Measurements from ENCODE around the gene PRKG1. TPM values are rescaled to one million over a fixed set of nuclear protein-coding genes. Genes with fewer than 3 reads are reported as not detected.

The PRKG1 gene
- total RNA-seq, 1 experiment from 2014 or later: 16.5 TPM

DNA sequence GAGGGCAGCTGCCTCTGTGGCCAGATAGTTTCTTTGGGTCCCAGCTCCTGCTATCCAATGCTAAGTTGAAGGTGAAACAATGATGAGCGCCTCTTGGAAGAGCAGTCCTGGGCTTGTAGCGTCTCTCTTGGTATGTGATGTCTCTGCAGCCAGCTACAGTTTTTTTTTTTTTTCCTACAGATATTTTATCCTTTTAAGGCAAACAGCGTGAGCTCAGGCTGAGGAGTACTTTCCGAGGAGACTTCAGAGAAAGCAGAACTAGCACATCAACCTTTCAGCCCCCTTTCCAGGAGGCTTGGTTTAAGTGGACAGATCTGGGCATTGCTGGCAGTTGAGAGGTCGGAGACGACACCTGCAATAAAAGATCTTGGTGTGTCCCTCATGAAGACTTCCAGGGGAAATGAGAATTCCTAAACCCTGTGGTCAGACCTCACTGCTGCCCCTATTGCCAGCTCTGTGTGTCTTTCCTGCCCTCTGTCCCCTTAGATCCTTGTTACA, 9.1 kb downstream of the PRKG1 start:
- TF ChIP-seq, protein P1, sequence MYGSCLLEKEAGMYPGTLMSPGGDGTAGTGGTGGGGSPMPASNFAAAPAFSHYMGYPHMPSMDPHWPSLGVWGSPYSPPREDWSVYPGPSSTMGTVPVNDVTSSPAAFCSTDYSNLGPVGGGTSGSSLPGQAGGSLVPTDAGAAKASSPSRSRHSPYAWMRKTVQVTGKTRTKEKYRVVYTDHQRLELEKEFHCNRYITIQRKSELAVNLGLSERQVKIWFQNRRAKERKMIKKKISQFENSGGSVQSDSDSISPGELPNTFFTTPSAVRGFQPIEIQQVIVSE (CRISPR knock-in tag; IDR thresholded peaks at IDR 0.05; ENCODE audit: borderline replicate concordance): no peak
- TF ChIP-seq, protein P2, sequence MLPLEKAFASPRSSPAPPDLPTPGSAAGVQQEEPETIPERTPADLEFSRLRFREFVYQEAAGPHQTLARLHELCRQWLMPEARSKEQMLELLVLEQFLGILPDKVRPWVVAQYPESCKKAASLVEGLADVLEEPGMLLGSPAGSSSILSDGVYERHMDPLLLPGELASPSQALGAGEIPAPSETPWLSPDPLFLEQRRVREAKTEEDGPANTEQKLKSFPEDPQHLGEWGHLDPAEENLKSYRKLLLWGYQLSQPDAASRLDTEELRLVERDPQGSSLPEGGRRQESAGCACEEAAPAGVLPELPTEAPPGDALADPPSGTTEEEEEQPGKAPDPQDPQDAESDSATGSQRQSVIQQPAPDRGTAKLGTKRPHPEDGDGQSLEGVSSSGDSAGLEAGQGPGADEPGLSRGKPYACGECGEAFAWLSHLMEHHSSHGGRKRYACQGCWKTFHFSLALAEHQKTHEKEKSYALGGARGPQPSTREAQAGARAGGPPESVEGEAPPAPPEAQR (CRISPR knock-in tag; IDR thresholded peaks at IDR 0.05): no peak
- TF ChIP-seq GRHL2 (CRISPR knock-in tag; IDR thresholded peaks at IDR 0.05; ENCODE audit: insufficient replicate concordance, severe bottlenecking) (no peak), ZNF396 (CRISPR knock-in tag; IDR thresholded peaks at IDR 0.05; ENCODE audit: borderline replicate concordance) (no peak), ZNF671 (CRISPR knock-in tag; IDR thresholded peaks at IDR 0.05) (no peak), ZNF219 (CRISPR knock-in tag; IDR thresholded peaks at IDR 0.05; ENCODE audit: borderline replicate concordance) (no peak), ZNF317 (CRISPR knock-in tag; IDR thresholded peaks at IDR 0.05; ENCODE audit: borderline replicate concordance, low read depth) (no peak)
- TF ChIP-seq, protein P3, sequence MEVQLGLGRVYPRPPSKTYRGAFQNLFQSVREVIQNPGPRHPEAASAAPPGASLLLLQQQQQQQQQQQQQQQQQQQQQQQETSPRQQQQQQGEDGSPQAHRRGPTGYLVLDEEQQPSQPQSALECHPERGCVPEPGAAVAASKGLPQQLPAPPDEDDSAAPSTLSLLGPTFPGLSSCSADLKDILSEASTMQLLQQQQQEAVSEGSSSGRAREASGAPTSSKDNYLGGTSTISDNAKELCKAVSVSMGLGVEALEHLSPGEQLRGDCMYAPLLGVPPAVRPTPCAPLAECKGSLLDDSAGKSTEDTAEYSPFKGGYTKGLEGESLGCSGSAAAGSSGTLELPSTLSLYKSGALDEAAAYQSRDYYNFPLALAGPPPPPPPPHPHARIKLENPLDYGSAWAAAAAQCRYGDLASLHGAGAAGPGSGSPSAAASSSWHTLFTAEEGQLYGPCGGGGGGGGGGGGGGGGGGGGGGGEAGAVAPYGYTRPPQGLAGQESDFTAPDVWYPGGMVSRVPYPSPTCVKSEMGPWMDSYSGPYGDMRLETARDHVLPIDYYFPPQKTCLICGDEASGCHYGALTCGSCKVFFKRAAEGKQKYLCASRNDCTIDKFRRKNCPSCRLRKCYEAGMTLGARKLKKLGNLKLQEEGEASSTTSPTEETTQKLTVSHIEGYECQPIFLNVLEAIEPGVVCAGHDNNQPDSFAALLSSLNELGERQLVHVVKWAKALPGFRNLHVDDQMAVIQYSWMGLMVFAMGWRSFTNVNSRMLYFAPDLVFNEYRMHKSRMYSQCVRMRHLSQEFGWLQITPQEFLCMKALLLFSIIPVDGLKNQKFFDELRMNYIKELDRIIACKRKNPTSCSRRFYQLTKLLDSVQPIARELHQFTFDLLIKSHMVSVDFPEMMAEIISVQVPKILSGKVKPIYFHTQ (CRISPR knock-in tag; IDR thresholded peaks at IDR 0.05): no peak
- TF ChIP-seq, protein P4, sequence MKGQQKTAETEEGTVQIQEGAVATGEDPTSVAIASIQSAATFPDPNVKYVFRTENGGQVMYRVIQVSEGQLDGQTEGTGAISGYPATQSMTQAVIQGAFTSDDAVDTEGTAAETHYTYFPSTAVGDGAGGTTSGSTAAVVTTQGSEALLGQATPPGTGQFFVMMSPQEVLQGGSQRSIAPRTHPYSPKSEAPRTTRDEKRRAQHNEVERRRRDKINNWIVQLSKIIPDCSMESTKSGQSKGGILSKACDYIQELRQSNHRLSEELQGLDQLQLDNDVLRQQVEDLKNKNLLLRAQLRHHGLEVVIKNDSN (CRISPR knock-in tag; IDR thresholded peaks at IDR 0.05): no peak
- TF ChIP-seq, protein P5, sequence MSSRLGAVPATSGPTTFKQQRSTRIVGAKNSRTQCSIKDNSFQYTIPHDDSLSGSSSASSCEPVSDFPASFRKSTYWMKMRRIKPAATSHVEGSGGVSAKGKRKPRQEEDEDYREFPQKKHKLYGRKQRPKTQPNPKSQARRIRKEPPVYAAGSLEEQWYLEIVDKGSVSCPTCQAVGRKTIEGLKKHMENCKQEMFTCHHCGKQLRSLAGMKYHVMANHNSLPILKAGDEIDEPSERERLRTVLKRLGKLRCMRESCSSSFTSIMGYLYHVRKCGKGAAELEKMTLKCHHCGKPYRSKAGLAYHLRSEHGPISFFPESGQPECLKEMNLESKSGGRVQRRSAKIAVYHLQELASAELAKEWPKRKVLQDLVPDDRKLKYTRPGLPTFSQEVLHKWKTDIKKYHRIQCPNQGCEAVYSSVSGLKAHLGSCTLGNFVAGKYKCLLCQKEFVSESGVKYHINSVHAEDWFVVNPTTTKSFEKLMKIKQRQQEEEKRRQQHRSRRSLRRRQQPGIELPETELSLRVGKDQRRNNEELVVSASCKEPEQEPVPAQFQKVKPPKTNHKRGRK (CRISPR knock-in tag; IDR thresholded peaks at IDR 0.05; ENCODE audit: borderline replicate concordance): no peak
- ATAC-seq (peak; percentile 91), DNase-seq (ENCODE audit: low spot score) (peak; percentile 21)
- Mint-ChIP-seq H3K36me3 (no peaks in the 10 kb centered on the region), H3K27me3 (ENCODE audit: low read depth) (no peaks in the 10 kb centered on the region), H3K9me3 (no peaks in the 10 kb centered on the region), H3K4me3 (peak overlapping the region; percentile 47), H3K27ac (peak overlapping the region; percentile 95), H3K4me1 (peaks cover 55% of the 10 kb centered on the region)
- ChIA-PET CTCF (interaction anchor here (0.7 to 2.7 kb wide), 22 partner anchors 8 to 1231 kb away, joined by 3 to 23 read pairs (median 3); partner anchors contain the start of genes DKK1 and PRKG1), POLR2A (interaction anchor here (2.3 kb wide), 1 partner anchor 9 kb away, joined by 25 read pairs; the partner anchor contains the start of gene PRKG1)

DNA sequence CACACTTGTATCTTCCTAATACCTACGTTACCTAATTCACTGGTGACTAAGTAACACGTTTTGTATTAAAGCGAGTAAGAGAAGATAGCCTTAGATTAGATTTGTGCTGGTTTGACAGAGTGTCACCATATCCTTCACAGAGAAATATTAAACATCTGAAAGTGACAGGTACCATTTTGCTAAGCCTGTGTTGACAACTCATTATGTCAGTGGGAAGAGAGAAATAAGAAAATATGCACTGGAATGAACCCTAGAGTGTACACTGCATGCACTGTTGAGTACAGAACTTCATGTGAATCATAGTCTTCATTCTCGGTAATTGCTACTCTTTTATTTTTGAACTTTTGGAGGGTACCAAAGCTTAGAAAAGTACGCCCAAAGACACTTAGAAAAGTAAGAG, 10.9 kb downstream of the PRKG1 start:
- CTCF ChIA-PET: no interaction called here
- peaks cover 42% of the 10 kb centered on the region for H3K4me1 Mint-ChIP-seq
- POLR2A ChIA-PET: no interaction called here
- H3K27ac Mint-ChIP-seq: no peak overlapping the region
- DNase-seq (ENCODE audit: low spot score) (no peak), ATAC-seq (no peak)
- TF ChIP-seq KAT7 (CRISPR knock-in tag; IDR thresholded peaks at IDR 0.05; ENCODE audit: borderline replicate concordance): no peak
- no peak for TF ChIP-seq ETV6 (CRISPR knock-in tag; IDR thresholded peaks at IDR 0.05)
- TF ChIP-seq ZNF263 (CRISPR knock-in tag; IDR thresholded peaks at IDR 0.05; ENCODE audit: low read depth): no peak
- TF ChIP-seq, protein P6, sequence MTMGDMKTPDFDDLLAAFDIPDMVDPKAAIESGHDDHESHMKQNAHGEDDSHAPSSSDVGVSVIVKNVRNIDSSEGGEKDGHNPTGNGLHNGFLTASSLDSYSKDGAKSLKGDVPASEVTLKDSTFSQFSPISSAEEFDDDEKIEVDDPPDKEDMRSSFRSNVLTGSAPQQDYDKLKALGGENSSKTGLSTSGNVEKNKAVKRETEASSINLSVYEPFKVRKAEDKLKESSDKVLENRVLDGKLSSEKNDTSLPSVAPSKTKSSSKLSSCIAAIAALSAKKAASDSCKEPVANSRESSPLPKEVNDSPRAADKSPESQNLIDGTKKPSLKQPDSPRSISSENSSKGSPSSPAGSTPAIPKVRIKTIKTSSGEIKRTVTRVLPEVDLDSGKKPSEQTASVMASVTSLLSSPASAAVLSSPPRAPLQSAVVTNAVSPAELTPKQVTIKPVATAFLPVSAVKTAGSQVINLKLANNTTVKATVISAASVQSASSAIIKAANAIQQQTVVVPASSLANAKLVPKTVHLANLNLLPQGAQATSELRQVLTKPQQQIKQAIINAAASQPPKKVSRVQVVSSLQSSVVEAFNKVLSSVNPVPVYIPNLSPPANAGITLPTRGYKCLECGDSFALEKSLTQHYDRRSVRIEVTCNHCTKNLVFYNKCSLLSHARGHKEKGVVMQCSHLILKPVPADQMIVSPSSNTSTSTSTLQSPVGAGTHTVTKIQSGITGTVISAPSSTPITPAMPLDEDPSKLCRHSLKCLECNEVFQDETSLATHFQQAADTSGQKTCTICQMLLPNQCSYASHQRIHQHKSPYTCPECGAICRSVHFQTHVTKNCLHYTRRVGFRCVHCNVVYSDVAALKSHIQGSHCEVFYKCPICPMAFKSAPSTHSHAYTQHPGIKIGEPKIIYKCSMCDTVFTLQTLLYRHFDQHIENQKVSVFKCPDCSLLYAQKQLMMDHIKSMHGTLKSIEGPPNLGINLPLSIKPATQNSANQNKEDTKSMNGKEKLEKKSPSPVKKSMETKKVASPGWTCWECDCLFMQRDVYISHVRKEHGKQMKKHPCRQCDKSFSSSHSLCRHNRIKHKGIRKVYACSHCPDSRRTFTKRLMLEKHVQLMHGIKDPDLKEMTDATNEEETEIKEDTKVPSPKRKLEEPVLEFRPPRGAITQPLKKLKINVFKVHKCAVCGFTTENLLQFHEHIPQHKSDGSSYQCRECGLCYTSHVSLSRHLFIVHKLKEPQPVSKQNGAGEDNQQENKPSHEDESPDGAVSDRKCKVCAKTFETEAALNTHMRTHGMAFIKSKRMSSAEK (CRISPR knock-in tag; IDR thresholded peaks at IDR 0.05; ENCODE audit: borderline replicate concordance): no peak
- TF ChIP-seq ZNF121 (CRISPR knock-in tag; IDR thresholded peaks at IDR 0.05): no peak
- H3K36me3 Mint-ChIP-seq: no peaks in the 10 kb centered on the region
- no peaks in the 10 kb centered on the region for H3K9me3 Mint-ChIP-seq
- no peak overlapping the region for H3K4me3 Mint-ChIP-seq
- H3K27me3 Mint-ChIP-seq (ENCODE audit: low read depth): no peaks in the 10 kb centered on the region

Data from WTC11 (cell line).